HT1080 (cell line): ENCODE results near the gene TCF23. TPM values are rescaled to one million over a fixed set of nuclear protein-coding genes. Genes with fewer than 3 reads are reported as not detected.

Experiments
- DNase-seq: peaks from one replicate; pipeline ENCODE4 v3.0.0-alpha.2; 2015; ENCODE audit warnings: low read depth
- total RNA-seq: library from RNA; depleted of rRNA; stranded (reverse); fragments of >200 nt; shearing (Covaris generic); gene quantifications from 2 replicates; pipeline ENCODE4 v1.2.3, GENCODE V29; 2014

Gene TCF23
- total RNA-seq, 1 experiment from 2014 or later: not detected

- DNase-seq: no peak
Observed at GRCh38 chr2:27128668-27129571, 19.9 kb upstream of the TCF23 start.

- no peak for DNase-seq
Observed at GRCh38 chr2:27130396-27130795, 18.4 kb upstream of the TCF23 start.

- no peak for DNase-seq
Observed at GRCh38 chr2:27131429-27131828, 17.4 kb upstream of the TCF23 start.

GRCh38 chr2:27133195-27133875, 15.5 kb upstream of the TCF23 start:
- no peak for DNase-seq

DNA sequence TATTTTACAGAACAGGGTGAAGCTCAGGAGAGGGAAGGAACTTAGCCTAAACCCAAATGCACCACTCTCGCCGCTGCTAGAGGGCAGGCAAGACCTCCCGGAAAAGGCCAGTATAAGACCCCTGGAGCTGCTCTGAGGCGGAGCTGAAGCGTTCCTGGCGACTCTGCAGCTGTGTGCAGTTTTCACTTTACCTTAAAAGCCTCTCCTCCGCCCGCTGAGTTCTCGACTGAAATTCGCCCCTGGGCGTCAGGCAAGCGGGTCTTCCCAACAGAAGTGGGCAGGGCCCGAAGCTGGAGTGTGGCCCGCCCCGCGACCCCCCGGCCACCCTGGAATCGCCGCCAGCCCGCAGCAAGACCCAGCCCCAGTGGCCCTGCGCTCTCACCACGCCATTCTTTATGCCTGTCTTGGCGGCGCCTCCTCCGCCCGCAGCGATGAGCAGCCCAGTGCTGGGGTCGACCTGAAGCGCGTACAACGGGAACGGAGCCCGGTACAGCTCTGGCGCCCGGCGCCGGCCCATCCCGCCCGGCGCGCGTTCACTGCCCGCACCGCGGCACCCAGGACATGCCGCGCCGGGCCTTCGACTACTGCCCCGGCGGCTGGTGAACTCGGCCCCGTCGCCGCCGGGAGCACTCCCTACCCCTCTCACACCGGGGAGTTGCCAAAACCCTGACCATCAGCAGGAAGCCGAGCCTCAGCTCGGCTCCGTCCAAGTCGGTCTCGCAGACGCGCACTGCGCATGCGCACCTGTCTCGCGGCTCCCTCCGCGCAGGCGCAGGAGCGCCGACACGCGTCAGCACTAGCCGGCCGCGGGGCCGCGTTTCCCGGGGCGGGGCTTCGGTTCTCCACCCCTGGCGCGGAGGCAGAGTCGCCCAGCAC, 14.7 kb upstream of the TCF23 start, which contains the start of gene PREB:
TSS of gene PREB (minus strand) at position 732 of the 876 bp plus-strand sequence. CDS start at position 517, 215 bp downstream.
- DNase-seq: peak; percentile 90

DNA sequence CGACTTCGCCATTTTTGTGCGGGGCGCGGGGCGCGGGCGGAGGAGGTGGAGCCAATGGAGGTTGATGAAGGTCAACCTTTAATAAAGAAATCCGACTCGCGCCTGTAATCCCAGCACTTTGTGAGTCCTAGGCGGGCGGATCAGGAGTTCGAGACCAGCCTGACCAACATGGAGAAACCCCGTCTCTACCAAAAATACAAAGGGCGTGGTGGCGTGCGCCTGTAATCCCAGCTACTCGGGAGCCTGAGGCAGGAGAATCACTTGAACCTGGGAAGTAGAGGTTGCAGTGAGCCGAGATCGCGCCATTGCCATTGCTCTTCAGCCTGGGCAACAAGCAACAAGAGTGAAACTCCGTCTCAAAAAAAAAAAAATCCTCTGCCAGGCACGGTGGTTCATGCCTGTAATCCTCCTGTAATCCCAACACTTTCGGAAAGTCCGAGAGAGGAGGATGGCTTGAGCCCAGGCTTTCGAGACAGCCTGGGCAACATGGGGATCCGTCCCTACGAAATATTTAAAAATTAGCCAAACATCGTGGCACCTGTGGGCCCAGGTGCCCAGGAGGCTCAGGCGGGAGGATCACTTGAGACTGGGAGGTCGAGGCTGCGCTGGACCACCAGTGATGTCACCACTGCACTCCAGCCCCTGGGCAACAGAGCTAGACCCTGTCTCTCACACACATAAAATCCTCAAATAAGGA, 13.9 kb upstream of the TCF23 start:
- no peak for DNase-seq

GRCh38 chr2:27135478-27135955, 13.3 kb upstream of the TCF23 start:
- DNase-seq: no peak

GRCh38 chr2:27136751-27137150, 12.1 kb upstream of the TCF23 start:
- no peak for DNase-seq

DNA sequence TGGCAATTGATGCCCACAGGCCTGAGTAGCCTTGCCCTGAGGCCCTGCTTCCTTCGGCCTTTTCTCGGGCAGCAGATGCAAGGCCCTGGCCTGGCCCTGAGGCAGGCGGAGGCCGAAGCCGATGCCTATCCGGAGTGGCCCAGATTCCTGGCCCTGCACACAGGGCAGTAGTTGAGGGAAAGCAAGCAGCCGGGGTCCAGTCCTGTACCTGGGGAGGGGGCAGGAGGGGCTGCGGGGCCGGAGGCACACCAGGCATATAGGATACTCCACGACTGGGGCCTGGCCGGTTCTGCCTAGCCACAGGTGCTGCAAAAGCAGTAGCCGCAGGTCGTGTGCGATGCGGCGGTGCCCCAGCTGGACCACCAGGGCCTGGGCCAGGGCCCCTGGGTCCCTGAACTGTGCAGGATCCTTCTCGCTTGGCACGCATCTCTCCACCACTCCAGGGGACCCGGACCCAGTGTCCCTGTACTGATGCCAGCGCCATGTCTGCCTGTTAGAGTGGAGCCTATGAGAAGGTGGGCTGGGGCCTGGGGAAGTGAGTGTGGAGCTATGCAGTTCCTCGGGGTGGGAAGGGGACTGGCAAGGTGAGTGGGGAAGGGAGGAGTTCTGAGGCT, 11.4 kb upstream of the TCF23 start:
- no peak for DNase-seq

GRCh38 chr2:27138111-27138510, 10.7 kb upstream of the TCF23 start:
- DNase-seq: no peak

DNA sequence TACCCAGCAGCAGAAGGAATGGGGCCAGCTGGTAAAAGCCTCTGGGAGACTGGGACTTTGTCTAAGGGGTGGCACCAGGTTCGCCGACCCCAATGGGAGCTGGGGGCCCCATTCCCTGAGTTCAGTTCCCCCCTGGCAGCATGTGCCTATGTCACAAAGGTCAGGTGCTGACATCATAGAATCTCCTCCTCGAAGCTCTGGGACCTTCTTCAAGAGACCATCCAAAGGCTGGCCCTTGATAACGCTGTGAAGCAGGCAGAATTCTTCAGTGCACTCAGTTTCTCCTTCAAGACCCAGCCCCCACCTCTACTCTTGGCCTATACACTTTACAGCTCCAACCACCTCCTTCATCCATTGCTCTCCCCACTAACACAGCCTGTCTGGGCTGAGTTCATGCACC, 9.5 kb upstream of the TCF23 start, which contains the start of gene PRR30:
TSS of gene PRR30 (minus strand) at position 101 of the 400 bp plus-strand sequence. CDS start 1,081 bp downstream, outside the sequence.
- no peak for DNase-seq

DNA sequence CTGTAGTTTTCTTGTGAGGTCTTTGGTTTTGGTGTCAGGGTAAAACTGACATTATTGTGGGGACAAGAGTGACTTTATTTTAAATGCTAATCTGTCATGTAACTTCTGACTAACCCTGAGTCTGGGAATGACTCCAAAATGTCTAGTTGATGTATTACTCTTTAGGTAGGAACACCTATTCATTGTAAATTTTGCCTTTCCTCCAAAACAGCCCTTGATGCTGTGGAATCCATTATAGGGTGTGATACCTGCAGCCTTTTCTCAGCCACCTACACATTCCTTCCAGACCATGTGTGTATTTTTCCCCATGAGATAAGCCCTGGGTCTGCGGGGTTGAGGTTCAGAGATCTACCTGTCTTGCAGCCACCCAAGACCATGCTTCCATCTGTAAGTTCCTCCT, 5.5 kb upstream of the TCF23 start:
- DNase-seq: no peak

- DNase-seq: no peak
Observed at GRCh38 chr2:27145682-27146081, 3.1 kb upstream of the TCF23 start.

DNA sequence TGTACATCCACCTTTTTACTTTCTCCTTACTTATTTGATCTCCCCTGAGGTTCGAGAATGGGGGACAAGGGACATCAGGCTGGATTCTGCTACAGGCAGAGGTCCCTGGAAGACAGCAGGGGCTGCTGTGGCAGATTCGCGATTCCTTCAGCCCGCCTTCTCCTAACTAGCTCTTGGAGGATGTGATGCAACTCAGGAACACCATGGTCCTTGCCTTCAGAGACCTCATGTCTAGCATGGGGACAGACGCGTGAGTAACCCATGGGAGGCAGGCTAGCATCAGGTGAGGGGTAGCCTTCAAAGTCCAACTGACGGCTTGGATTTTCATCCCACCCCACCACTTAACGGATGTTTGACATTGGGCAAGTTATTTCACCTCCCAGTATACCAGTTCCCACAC, 869 bp upstream of the TCF23 start:
- no peak for DNase-seq

DNA sequence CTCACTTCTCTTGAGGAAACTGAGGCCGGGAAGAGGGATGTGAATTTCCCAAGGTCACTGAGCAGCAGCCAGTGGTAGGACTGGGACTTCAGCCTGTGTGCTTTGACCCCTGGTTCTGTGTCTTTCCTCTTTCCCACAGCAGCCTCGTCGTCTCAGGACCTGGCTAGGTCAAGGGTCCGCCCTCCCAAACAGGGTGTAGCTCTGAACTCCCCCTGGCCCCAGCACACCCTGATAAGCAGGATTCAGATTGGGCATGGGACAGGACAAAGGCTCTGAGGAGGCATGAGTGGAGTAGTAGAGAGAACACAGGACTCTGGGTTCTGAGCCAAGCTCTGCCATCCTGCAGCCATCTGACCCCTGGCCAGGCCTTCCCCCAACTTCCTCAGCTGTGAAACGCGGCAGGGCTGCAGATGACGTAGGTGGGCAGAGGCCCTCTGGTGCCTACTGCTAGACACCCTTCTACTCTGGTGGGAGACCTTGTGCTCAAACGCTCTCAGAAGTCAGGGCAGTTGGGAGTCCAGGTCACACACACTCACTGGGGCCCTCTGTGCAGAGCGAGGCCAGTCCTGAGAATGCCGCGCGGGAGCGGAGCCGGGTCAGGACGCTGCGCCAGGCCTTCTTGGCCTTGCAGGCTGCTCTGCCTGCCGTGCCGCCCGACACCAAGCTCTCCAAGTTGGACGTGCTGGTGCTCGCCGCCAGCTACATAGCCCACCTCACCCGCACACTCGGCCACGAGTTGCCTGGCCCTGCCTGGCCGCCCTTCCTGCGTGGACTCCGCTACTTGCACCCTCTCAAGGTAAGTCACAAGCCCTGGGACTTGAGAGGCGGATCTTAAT, 984 bp downstream of the TCF23 start:
- DNase-seq: no peak

DNA sequence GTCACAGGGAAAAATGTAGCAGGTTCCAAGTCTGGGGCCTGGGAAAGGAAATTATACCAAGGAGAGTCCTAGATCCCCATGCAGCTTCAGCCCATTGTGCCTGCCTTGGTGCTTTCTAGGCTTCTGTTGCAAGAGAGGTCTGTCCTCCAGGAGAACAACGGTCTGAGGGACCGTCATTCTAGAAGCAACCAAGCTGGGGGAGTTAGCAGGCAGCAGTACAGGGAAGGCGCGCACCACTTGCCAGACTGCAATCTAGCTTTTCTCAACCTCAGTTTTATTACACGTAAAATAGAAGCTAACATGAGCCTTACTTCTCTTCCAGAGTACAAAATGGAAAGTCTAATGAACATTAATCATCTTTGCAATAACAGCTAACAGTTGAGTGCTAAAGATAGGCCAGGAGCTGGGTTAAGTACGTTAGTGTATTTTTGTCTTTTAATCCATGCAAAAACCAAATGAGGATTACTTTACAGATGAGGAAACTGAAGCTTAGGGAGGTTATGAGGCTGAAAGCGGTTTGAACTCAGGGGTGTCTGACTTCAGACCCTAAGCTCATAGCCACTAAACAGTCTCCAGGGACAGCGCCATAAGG, 1.9 kb downstream of the TCF23 start:
- DNase-seq: no peak

GRCh38 chr2:27152102-27152795, 3.4 kb downstream of the TCF23 start:
- no peak for DNase-seq

DNA sequence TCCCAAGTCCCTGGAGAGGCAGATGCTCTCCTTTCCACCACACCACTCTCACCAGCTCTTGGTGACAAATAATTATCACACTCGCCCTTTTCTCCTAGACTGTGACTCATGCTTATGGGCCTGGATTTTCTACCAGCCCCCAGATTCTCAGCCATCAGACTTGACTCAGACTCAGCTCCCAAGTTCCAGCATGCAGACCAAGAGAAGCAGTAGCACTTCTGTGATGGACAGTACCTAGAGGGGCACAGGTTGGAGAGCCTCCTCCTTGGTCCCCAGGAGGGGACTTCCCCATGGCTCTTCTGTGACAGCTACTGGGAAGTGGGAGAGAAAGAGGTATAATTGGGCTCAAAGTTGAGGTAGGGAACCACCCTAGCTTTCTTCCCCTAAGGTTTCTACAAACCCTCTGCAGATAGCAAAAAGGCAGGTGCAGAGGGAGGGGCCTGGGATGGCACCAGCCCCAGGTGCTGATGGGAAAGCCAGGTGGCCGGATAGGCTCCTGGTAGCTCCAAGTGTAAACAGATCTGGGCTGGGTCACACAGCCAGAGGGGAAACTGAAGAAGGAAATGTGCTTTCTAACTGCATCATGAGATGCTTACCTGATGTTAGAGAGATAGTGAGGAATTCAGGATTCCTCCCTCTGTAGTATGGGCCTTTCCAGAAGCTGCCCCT, 4.1 kb downstream of the TCF23 start:
- DNase-seq: peak; percentile 59
